ENCODE measurements around the gene DCDC1. TPM values are rescaled to one million over a fixed set of nuclear protein-coding genes. Genes with fewer than 3 reads are reported as not detected.

DCDC1 gene
- total and polyA plus RNA-seq, 2 donors (not counting 1 experiment from before 2014, with no cell fraction given) = 0.05 to 0.17 TPM

GRCh38 chr11:31247321-31247720 lies 122.2 kb downstream of the DCDC1 start:
- no peaks in the 10 kb centered on the region for H3K79me2 ChIP-seq (ENCODE audit: control insufficient read depth, insufficient read depth, low read length)
- H3K9ac ChIP-seq (ENCODE audit: insufficient read depth, low read length) = no peak overlapping the region
- no peak for TF ChIP-seq EZH2 (IDR thresholded peaks at IDR 0.05; ENCODE audit: low read length, missing control alignments)
- TF ChIP-seq, protein P1, sequence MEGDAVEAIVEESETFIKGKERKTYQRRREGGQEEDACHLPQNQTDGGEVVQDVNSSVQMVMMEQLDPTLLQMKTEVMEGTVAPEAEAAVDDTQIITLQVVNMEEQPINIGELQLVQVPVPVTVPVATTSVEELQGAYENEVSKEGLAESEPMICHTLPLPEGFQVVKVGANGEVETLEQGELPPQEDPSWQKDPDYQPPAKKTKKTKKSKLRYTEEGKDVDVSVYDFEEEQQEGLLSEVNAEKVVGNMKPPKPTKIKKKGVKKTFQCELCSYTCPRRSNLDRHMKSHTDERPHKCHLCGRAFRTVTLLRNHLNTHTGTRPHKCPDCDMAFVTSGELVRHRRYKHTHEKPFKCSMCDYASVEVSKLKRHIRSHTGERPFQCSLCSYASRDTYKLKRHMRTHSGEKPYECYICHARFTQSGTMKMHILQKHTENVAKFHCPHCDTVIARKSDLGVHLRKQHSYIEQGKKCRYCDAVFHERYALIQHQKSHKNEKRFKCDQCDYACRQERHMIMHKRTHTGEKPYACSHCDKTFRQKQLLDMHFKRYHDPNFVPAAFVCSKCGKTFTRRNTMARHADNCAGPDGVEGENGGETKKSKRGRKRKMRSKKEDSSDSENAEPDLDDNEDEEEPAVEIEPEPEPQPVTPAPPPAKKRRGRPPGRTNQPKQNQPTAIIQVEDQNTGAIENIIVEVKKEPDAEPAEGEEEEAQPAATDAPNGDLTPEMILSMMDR (conservative IDR thresholded peaks at IDR 0.05 in 1 of 2, IDR thresholded peaks at IDR 0.05 in 1 of 2; ENCODE audit: low read depth in 1 of 2, low read length in 2 of 2) = no peak
- no peaks in the 10 kb centered on the region for H3K9me3 ChIP-seq (ENCODE audit: control insufficient read depth, insufficient read depth, low read depth, low read length)
- H4K20me1 ChIP-seq (ENCODE audit: control insufficient read depth, extremely low read depth, insufficient read depth, low read length) = no peaks in the 10 kb centered on the region
- no peak overlapping the region for H3K4me3 ChIP-seq (replicated peaks in 1 of 4; ENCODE audit: control extremely low read depth in 1 of 4, insufficient read depth in 1 of 4, low read depth in 3 of 4, low read length in 4 of 4)
- H3K36me3 ChIP-seq (ENCODE audit: control insufficient read depth, insufficient read depth, low read length) = no peaks in the 10 kb centered on the region
- H3K4me1 ChIP-seq (ENCODE audit: control insufficient read depth, extremely low read depth, insufficient read depth, low read length) = no peaks in the 10 kb centered on the region
- no peak for DNase-seq (ENCODE audit: low read depth in 2 of 2)
- no peak overlapping the region for H3K4me2 ChIP-seq (ENCODE audit: extremely low read depth, insufficient read depth, low read length)
- no peaks in the 10 kb centered on the region for H3K27me3 ChIP-seq (ENCODE audit: control insufficient read depth, insufficient read depth, low read length)
- no peak overlapping the region for H2AFZ ChIP-seq (ENCODE audit: low read length)
- no peak overlapping the region for H3K27ac ChIP-seq (ENCODE audit: insufficient read depth, low read length)

DNA sequence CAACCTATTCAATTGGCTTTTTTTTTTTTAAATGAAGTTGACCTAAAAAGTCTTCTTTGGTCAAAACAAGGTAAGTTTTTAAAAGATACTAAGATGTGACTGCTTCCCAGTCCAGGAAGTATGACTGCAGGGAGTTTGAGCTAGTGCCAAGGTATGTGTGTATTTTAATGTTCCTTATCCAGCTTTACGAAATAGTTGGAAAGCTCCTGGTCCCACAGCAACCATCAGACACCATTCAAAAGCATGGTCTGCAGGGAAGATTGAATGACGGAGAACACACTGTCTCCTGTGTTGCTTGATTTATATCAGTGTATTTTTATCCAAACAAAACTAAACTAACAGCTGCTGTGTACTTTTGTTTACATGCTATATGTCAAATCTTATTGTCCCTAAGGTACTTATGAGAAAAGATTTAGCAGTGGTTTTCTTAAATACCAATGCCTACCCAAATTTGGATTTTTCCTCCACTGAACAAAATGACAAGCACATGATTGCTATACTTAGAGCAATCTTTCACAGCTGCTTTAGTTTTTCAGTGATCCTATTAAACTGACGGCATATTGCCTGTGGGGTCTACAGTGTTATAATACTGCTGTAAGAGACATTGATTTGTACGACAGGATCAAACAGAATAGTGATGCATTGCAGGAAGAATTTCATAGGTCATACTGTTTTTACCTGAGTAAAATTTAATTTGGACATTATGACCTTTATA lies 122.9 kb downstream of the DCDC1 start:
- Histone ChIP-seq H4K20me1 (ENCODE audit: control insufficient read depth, extremely low read depth, insufficient read depth, low read length) (no peaks in the 10 kb centered on the region), H3K36me3 (ENCODE audit: control insufficient read depth, insufficient read depth, low read length) (no peaks in the 10 kb centered on the region), H3K27ac (ENCODE audit: insufficient read depth, low read length) (no peak overlapping the region), H2AFZ (ENCODE audit: low read length) (no peak overlapping the region), H3K4me2 (ENCODE audit: extremely low read depth, insufficient read depth, low read length) (no peak overlapping the region), H3K4me3 (replicated peaks in 1 of 4; ENCODE audit: control extremely low read depth in 1 of 4, insufficient read depth in 1 of 4, low read depth in 3 of 4, low read length in 4 of 4) (no peak overlapping the region), H3K9me3 (ENCODE audit: control insufficient read depth, insufficient read depth, low read depth, low read length) (no peaks in the 10 kb centered on the region), H3K27me3 (ENCODE audit: control insufficient read depth, insufficient read depth, low read length) (no peaks in the 10 kb centered on the region), H3K4me1 (ENCODE audit: control insufficient read depth, extremely low read depth, insufficient read depth, low read length) (no peaks in the 10 kb centered on the region), H3K79me2 (ENCODE audit: control insufficient read depth, insufficient read depth, low read length) (no peaks in the 10 kb centered on the region), H3K9ac (ENCODE audit: insufficient read depth, low read length) (no peak overlapping the region)
- TF ChIP-seq EZH2 (IDR thresholded peaks at IDR 0.05; ENCODE audit: low read length, missing control alignments) = no peak
- TF ChIP-seq, protein P1 (conservative IDR thresholded peaks at IDR 0.05 in 1 of 2, IDR thresholded peaks at IDR 0.05 in 1 of 2; ENCODE audit: low read depth in 1 of 2, low read length in 2 of 2) = no peak
- DNase-seq (ENCODE audit: low read depth in 2 of 2) = peak; percentile 36 to 69

- Histone ChIP-seq H3K4me2 (ENCODE audit: extremely low read depth, insufficient read depth, low read length) (no peak overlapping the region), H3K9me3 (ENCODE audit: control insufficient read depth, insufficient read depth, low read depth, low read length) (no peaks in the 10 kb centered on the region), H3K36me3 (ENCODE audit: control insufficient read depth, insufficient read depth, low read length) (no peaks in the 10 kb centered on the region), H3K27me3 (ENCODE audit: control insufficient read depth, insufficient read depth, low read length) (no peaks in the 10 kb centered on the region), H3K27ac (ENCODE audit: insufficient read depth, low read length) (no peak overlapping the region), H3K4me3 (replicated peaks in 1 of 4; ENCODE audit: control extremely low read depth in 1 of 4, insufficient read depth in 1 of 4, low read depth in 3 of 4, low read length in 4 of 4) (no peak overlapping the region), H3K4me1 (ENCODE audit: control insufficient read depth, extremely low read depth, insufficient read depth, low read length) (no peaks in the 10 kb centered on the region), H3K9ac (ENCODE audit: insufficient read depth, low read length) (no peak overlapping the region), H3K79me2 (ENCODE audit: control insufficient read depth, insufficient read depth, low read length) (no peaks in the 10 kb centered on the region), H2AFZ (ENCODE audit: low read length) (no peak overlapping the region), H4K20me1 (ENCODE audit: control insufficient read depth, extremely low read depth, insufficient read depth, low read length) (no peaks in the 10 kb centered on the region)
- no peak for DNase-seq (ENCODE audit: low read depth in 2 of 2)
- TF ChIP-seq, protein P1 (conservative IDR thresholded peaks at IDR 0.05 in 1 of 2, IDR thresholded peaks at IDR 0.05 in 1 of 2; ENCODE audit: low read depth in 1 of 2, low read length in 2 of 2) = no peak
- no peak for TF ChIP-seq EZH2 (IDR thresholded peaks at IDR 0.05; ENCODE audit: low read length, missing control alignments)
Observed at GRCh38 chr11:31243706-31244105, 125.8 kb downstream of the DCDC1 start.
